Ovary (tissue), 9 donors: ENCODE results near the gene CTNNAL1. TPM values are rescaled to one million over a fixed set of nuclear protein-coding genes. Genes with fewer than 3 reads are reported as not detected.

Source experiments
- DNase-seq, 5 donors: peaks; one replicate each; pipeline ENCODE4 v3.0.0-alpha.2; 2019 to 2020
- H3K27ac ChIP-seq, 2 donors: fragments of 200-600 bp; one replicate each; pipeline versions ENCODE4 v1.5.1 to v1.8.0; 2019 to 2022
- H3K27me3 ChIP-seq: fragments of 200-600 bp; one replicate; pipeline ENCODE4 v1.8.0; 2022
- H3K36me3 ChIP-seq: fragments of 200-600 bp; sonication (generic); one replicate; pipeline ENCODE4 v1.5.1; 2019
- H3K4me1 ChIP-seq: one replicate; pipeline ENCODE4 v1.8.1; 2013; ENCODE audit warnings: mild to moderate bottlenecking, moderate library complexity; ENCODE audit not compliant: insufficient read depth
- H3K4me3 ChIP-seq: fragments of 200-600 bp; sonication (generic); one replicate; pipeline ENCODE4 v1.5.1; 2017
- H3K9me3 ChIP-seq, 2 donors: fragments of 200-600 bp in 1 of 2; sonication (generic) in 1 of 2; one replicate each; pipeline versions ENCODE4 v1.5.1 to v1.8.1; 2013 to 2019; ENCODE audit warnings: mild to moderate bottlenecking in 1 of 2, moderate library complexity in 1 of 2
- EP300 ChIP-seq: sonication (generic); formaldehyde crosslinking; IDR thresholded peaks from one replicate; pipeline ENCODE4 v1.6.1; 2017; ENCODE audit warnings: antibody characterized with exemption
- POLR2A ChIP-seq: fragments of 450-650 bp; IDR thresholded peaks from one replicate; pipeline ENCODE4 v1.6.1; 2017; ENCODE audit warnings: antibody characterized with exemption, mild to moderate bottlenecking, moderate library complexity
- WGBS, 3 donors: extraction: QIAGEN DNeasy Blood & Tissue Kit in 1 of 3; methylation state at CpG; one replicate each; pipeline versions ENCODE4 v1.1.5 to v1.1.7; 2013 to 2017; 5-methylcytosine and 5-hydroxymethylcytosine counted together
- intact Hi-C, 4 donors: fragments of 100-400 bp; cut with DNase I; formaldehyde crosslinking; loops; one replicate each; pipeline versions ENCODE4 v1.11.0 to v1.15.1; 2022 to 2023
- polyA plus RNA-seq, 2 donors: library from polyadenylated mRNA; stranded (reverse); fragments of 200-250 nt in 1 of 2; fragments of 350-450 nt in 1 of 2; fragmentation: Illumina TruSeq in 1 of 2; extraction: RNeasy Lipid Tissue Mini Kit (QIAGEN cat#74804) in 1 of 2; gene quantifications; one replicate each; pipeline ENCODE4 v1.2.3, GENCODE V29; 2013 to 2014
- total RNA-seq, 7 donors: library from RNA; depleted of rRNA in 2 of 7; stranded (reverse); fragments of >200 nt in 2 of 7; fragmentation: NEBNext Ultra II Directional in 3 of 7; extraction: Animal tissue kit (Norgen Biotek cat#: 25700) in 3 of 7; gene quantifications; one replicate each; pipeline versions ENCODE4 v1.1.0 to v1.2.4, GENCODE V29; 2016 to 2023
- TF ChIP-seq, protein P1 (sequence below), 3 donors: fragments of 450-650 bp in 2 of 3; fragments of 200-600 bp in 1 of 3; IDR thresholded peaks; one replicate each; pipeline versions ENCODE4 v1.5.1 to v1.8.0; 2016 to 2022; ENCODE audit warnings: antibody characterized with exemption in 3 of 3, mild to moderate bottlenecking in 1 of 3
- donor health status: DM: no; HTN: no; CAD: no; lungs with moderate emphysema.
- donor health status: DM: no; HTN: no; CAD: no.
- donor health status: Bipolar disorder and iron deficiency.
- donor health status: DM: yes; HTN: yes; CAD: no.
- donor health status: DM: no; HTN: no; CAD: no.
- donor health status: DM: yes; HTN: yes; CAD: no.

CTNNAL1 gene
- total and polyA plus RNA-seq, 9 donors = 82.4 to 238 (median 137) TPM

DNA sequence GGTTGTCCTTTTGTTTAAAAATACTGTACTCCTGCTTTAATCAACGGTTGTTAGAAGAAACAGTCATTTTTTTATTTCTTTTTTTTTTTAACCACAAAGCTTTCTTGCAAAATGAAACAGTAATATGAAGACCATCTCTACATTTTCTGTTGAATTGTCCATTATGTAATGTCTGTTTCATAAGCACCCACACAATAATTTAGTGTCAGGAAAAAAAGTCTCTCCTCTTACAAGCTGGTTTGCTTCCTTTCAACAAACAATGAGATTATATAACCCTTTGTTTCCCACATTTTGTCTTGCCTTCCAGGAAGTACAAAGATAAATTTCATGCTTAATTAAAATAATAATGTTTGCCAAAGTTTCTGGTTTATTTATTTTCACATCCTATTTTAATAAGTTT, 16.7 kb downstream of the CTNNAL1 start:
- Histone ChIP-seq H3K27me3 (no peaks in the 10 kb centered on the region), H3K36me3 (no peaks in the 10 kb centered on the region), H3K9me3 (no peaks in the 10 kb centered on the region), H3K4me3 (no peak overlapping the region), H3K27ac (peak overlapping the region in 1 of 2 donors; percentile 41), H3K4me1 (peaks cover 13% of the 10 kb centered on the region)
- intact Hi-C loops = no loop called here
- TF ChIP-seq POLR2A = no peak
- TF ChIP-seq EP300 = no peak
- TF ChIP-seq, protein P1, sequence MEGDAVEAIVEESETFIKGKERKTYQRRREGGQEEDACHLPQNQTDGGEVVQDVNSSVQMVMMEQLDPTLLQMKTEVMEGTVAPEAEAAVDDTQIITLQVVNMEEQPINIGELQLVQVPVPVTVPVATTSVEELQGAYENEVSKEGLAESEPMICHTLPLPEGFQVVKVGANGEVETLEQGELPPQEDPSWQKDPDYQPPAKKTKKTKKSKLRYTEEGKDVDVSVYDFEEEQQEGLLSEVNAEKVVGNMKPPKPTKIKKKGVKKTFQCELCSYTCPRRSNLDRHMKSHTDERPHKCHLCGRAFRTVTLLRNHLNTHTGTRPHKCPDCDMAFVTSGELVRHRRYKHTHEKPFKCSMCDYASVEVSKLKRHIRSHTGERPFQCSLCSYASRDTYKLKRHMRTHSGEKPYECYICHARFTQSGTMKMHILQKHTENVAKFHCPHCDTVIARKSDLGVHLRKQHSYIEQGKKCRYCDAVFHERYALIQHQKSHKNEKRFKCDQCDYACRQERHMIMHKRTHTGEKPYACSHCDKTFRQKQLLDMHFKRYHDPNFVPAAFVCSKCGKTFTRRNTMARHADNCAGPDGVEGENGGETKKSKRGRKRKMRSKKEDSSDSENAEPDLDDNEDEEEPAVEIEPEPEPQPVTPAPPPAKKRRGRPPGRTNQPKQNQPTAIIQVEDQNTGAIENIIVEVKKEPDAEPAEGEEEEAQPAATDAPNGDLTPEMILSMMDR (IDR thresholded peaks at IDR 0.05) = no peak
- 2 to 7% (median 6%) methylated on average over 1 of the region's 1 CpG for WGBS, 3 donors
- DNase-seq = no peak

DNA sequence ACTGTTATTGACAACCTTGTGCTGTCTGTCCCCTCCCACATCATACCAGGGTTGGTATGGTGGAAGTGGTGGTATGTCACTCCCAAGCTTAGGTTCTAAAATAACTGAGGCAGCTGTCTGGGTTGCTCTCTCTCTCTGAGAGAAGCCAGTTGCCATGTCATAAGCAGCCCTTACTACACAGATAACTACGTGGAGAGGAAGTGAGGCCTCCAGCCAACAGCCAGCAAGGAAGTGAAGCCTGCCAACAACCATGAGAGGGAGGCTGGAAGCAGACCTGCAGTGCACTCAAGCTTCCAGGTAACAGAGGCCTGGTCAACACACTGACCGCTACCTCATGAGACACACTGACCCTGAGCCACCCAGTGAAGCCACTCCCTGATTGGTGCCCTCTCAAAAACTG, 18.6 kb downstream of the CTNNAL1 start:
- intact Hi-C loops = no loop called here
- H3K9me3 ChIP-seq = no peaks in the 10 kb centered on the region
- H3K36me3 ChIP-seq = no peaks in the 10 kb centered on the region
- peaks cover 17% of the 10 kb centered on the region for H3K4me1 ChIP-seq
- WGBS, 3 donors = 45 to 51% (median 50%) methylated on average over 2 of the region's 2 CpGs
- DNase-seq = peak; percentile 31 to 52 (median 50)
- H3K4me3 ChIP-seq = no peak overlapping the region
- TF ChIP-seq, protein P1 (IDR thresholded peaks at IDR 0.05) = no peak
- no peak for TF ChIP-seq EP300
- no peak for TF ChIP-seq POLR2A
- H3K27ac ChIP-seq = peak overlapping the region in 1 of 2 donors; percentile 21
- no peaks in the 10 kb centered on the region for H3K27me3 ChIP-seq

DNA sequence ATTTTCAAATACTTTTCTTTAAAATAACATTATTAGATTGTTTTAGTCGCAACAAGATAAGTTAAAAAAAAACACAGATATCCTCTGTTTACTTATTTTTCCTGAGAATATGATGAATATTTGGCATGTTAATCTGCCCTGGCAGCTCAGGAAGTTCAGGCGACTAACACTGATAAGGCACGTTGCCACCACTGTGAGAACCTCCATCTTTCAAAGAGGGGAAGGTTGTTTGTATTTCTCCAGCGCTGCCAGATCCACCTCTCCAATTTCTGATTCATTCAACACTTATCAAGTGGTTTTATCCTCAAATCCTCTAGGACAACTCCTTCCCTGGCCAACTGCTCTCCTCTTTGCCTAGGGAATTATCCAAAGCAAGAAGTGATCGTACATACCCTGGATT, 21.8 kb downstream of the CTNNAL1 start:
- Histone ChIP-seq H3K4me3 (no peak overlapping the region), H3K27me3 (no peaks in the 10 kb centered on the region), H3K27ac (peak overlapping the region in 1 of 2 donors; percentile 13), H3K4me1 (peaks cover 15% of the 10 kb centered on the region), H3K36me3 (no peaks in the 10 kb centered on the region), H3K9me3 (no peaks in the 10 kb centered on the region)
- no peak for DNase-seq
- TF ChIP-seq, protein P1 (IDR thresholded peaks at IDR 0.05) = no peak
- TF ChIP-seq EP300 (no peak), POLR2A (no peak)
- intact Hi-C loops = no loop called here
- 12 to 29% (median 13%) methylated on average over 5 of the region's 5 CpGs for WGBS, 3 donors

DNA sequence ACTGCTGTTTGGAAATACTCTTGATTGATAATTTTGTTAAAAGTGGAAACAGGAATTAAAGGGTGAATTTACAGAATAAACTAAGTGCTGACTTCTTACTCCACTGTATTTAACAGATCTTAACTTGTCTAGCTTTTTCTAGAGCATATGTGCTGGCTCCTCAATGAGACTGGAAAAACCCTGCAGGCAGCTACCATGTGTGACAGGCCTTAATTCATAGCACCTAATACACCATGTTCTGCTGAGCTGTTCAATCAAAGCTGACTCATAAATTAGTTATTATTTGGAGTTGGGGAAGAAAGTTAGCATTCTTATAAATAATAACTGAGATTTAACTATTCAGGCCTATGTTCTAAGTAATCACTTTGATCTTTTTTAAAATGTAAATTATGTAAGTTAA, 29.4 kb downstream of the CTNNAL1 start:
- no peak for TF ChIP-seq EP300
- no peak for TF ChIP-seq POLR2A
- TF ChIP-seq, protein P1 (IDR thresholded peaks at IDR 0.05) = no peak
- Histone ChIP-seq H3K9me3 (no peaks in the 10 kb centered on the region), H3K36me3 (no peaks in the 10 kb centered on the region), H3K4me3 (no peak overlapping the region), H3K27me3 (no peaks in the 10 kb centered on the region), H3K4me1 (no peaks in the 10 kb centered on the region), H3K27ac (no peak overlapping the region)
- intact Hi-C loops = no loop called here
- no peak for DNase-seq
